Measurements from ENCODE around the gene THADA. TPM values are rescaled to one million over a fixed set of nuclear protein-coding genes. Genes with fewer than 3 reads are reported as not detected.

THADA gene
- total RNA-seq, 2 donors from 2014 or later, result 14.5 to 16.1 TPM

DNA sequence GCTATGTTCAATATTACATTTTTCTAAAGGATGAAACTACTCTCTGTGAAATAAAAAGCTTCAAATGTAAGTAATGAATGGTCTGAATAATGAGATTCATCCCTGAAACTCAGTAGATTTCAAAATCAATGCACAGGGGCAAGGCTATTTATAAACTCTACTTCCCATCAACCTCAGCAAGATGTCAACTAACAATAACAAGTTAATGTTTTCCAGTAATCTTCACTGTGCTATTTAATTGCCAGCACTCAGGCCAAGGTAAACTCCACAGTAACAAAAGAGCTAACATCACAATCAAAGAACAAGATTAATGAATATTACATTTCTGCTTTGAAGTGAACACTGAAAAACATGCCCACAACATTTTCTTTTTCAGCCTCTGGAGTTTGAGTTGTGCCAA, 225.1 kb downstream of the THADA start:
- Histone ChIP-seq H3K9me3 (no peaks in the 10 kb centered on the region), H3K4me3 (no peak overlapping the region), H3K36me3 (no peaks in the 10 kb centered on the region), H3K27me3 (no peaks in the 10 kb centered on the region), H3K4me1 (peaks cover 0 to 28% of the 10 kb centered on the region in 2 donors), H3K27ac (peak overlapping the region in 1 of 2 donors; percentile 35)
- no peak for DNase-seq (ENCODE audit: low spot score)
- no peak for TF ChIP-seq CTCF (IDR thresholded peaks at IDR 0.05)

GRCh38 chr2:43370146-43370545, 225.7 kb downstream of the THADA start:
- no peak for TF ChIP-seq CTCF (IDR thresholded peaks at IDR 0.05)
- no peaks in the 10 kb centered on the region for H3K27me3 ChIP-seq
- H3K4me1 ChIP-seq, result peaks cover 0 to 26% of the 10 kb centered on the region in 2 donors
- no peaks in the 10 kb centered on the region for H3K36me3 ChIP-seq
- no peaks in the 10 kb centered on the region for H3K9me3 ChIP-seq
- no peak for DNase-seq (ENCODE audit: low spot score)
- H3K27ac ChIP-seq, result peak overlapping the region; percentile 14 to 35
- H3K4me3 ChIP-seq, result no peak overlapping the region

DNA sequence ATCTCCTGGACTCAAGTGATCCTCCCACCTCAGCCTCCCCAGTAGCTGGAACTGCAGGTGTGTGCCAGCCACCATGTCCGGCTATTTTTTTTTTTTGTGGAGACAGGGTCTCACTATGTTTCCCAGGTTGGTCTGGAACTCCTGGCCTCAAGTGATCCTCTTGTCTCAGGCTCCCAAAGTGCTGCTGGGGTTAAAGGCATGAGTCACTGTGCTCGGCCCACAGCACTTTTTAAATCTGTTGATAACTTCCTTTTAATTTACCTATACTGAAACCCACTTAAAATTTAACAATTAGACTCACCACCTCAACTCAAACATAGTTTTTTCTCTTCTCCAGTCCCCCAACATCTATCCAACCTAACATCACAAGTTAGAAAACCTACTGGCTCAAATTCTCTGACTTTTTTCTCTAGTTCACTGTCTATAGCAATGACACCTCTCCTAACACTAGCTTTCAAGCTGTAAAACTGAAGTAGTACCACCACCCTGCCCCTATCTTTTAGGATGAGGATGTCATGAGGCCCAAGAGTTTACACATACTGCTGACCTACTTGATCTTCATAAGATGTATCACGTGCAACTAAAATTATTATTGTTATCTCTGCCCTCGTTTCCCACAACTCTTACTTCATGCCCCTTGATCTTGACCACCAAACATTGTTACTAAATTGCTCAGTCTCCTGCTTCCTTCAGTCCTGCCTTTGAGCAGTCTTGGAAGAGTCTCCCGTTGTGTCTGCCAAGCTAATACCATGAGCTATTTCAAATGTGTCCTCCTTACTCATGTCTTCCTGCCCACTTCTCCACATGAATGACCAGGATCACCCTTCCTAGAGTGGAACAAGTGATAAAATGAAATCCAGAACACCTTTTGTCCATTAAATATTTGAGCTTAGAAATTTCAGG, 227.1 kb downstream of the THADA start:
- H3K9me3 ChIP-seq, result no peaks in the 10 kb centered on the region
- H3K27me3 ChIP-seq, result no peaks in the 10 kb centered on the region
- H3K4me1 ChIP-seq, result peaks cover 0 to 26% of the 10 kb centered on the region in 2 donors
- TF ChIP-seq CTCF (IDR thresholded peaks at IDR 0.05), result no peak
- H3K27ac ChIP-seq, result no peak overlapping the region
- no peak overlapping the region for H3K4me3 ChIP-seq
- DNase-seq (ENCODE audit: low spot score), result no peak
- no peaks in the 10 kb centered on the region for H3K36me3 ChIP-seq

- no peak for DNase-seq (ENCODE audit: low spot score)
- Histone ChIP-seq H3K27me3 (no peaks in the 10 kb centered on the region), H3K4me3 (no peak overlapping the region), H3K36me3 (no peaks in the 10 kb centered on the region), H3K4me1 (peaks cover 0 to 26% of the 10 kb centered on the region in 2 donors), H3K9me3 (no peaks in the 10 kb centered on the region), H3K27ac (no peak overlapping the region)
- no peak for TF ChIP-seq CTCF (IDR thresholded peaks at IDR 0.05)
Observed at GRCh38 chr2:43367012-43367782, 228.6 kb downstream of the THADA start.

DNA sequence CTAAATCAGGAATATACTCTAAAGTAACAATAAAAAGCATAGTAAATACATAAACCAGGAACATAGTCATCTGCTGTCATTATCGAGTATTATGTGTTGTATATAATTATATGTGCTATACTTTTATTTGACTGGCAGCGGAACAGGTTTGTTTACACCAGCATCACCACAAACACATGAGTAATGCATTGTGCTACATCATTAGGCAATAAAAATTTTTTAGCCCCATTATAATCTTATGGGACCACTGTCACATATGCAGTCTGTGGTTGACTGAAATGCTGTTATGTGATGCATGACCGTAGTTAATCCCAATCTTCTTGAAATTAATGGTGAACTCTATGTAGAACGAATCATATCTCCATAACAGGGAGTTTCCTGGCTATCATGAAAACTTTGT, 232.7 kb downstream of the THADA start:
- Histone ChIP-seq H3K4me3 (no peak overlapping the region), H3K27ac (no peak overlapping the region), H3K9me3 (no peaks in the 10 kb centered on the region), H3K27me3 (no peaks in the 10 kb centered on the region), H3K36me3 (no peaks in the 10 kb centered on the region), H3K4me1 (peaks cover 0 to 6% of the 10 kb centered on the region in 2 donors)
- no peak for TF ChIP-seq CTCF (IDR thresholded peaks at IDR 0.05)
- DNase-seq (ENCODE audit: low spot score), result no peak

Measured in right atrium auricular region (tissue), 2 donors.